ENCODE data around the gene PSME4. TPM values are rescaled to one million over a fixed set of nuclear protein-coding genes. Genes with fewer than 3 reads are reported as not detected.

PSME4 gene
- total RNA-seq, 1 experiment from 2014 or later, result 87.4 TPM

GRCh38 chr2:53913721-53914120 is 57.1 kb downstream of the PSME4 start:
- peaks cover 2% of the 10 kb centered on the region for H3K79me1 ChIP-seq (ENCODE audit: insufficient read depth, low read depth, low read length, poor library complexity, severe bottlenecking)
- H2AFZ ChIP-seq (ENCODE audit: low read length), result no peak overlapping the region
- H2BK120ac ChIP-seq (ENCODE audit: low read depth, low read length, poor library complexity, severe bottlenecking), result no peak overlapping the region
- no peak overlapping the region for H3K56ac ChIP-seq (ENCODE audit: insufficient read length, low read depth, low read length)
- H2BK12ac ChIP-seq (ENCODE audit: insufficient read length, low read depth, low read length), result no peak overlapping the region
- Mint-ChIP-seq H3K27ac (no peak overlapping the region), H3K27me3 (ENCODE audit: low read depth) (no peaks in the 10 kb centered on the region), H3K9me3 (no peaks in the 10 kb centered on the region), H3K4me3 (no peak overlapping the region), H3K4me1 (no peaks in the 10 kb centered on the region), H3K36me3 (ENCODE audit: insufficient read depth in 1 of 3, low read depth in 3 of 3) (peaks cover 18 to 44% (median 22%) of the 10 kb centered on the region in 3 experiments; a peak in 6 of 7 replicates)
- no peak overlapping the region for H3K27ac ChIP-seq (ENCODE audit: insufficient read length, low read depth, low read length)
- no peaks in the 10 kb centered on the region for H4K20me1 ChIP-seq (ENCODE audit: control insufficient read depth, insufficient read depth, insufficient read length)
- no peak overlapping the region for H2BK5ac ChIP-seq (ENCODE audit: insufficient read length, low read length)
- no peak for DNase-seq
- no peak overlapping the region for H3K18ac ChIP-seq (ENCODE audit: insufficient read length, low read depth, low read length)
- no peak overlapping the region for H3K23ac ChIP-seq (ENCODE audit: insufficient read length, low read depth, low read length)
- no peak overlapping the region for H2BK20ac ChIP-seq (ENCODE audit: low read depth, low read length, poor library complexity, severe bottlenecking)
- H2AK5ac ChIP-seq (ENCODE audit: insufficient read length, low read length), result no peak overlapping the region
- H3K9ac ChIP-seq (ENCODE audit: extremely low read depth, insufficient read length, low read length), result no peak overlapping the region
- H2BK15ac ChIP-seq (ENCODE audit: low read depth, low read length), result no peak overlapping the region
- H3K4me1 ChIP-seq (ENCODE audit: insufficient read depth, low read length), result no peaks in the 10 kb centered on the region
- no peaks in the 10 kb centered on the region for H3K9me3 ChIP-seq (ENCODE audit: control insufficient read depth, low read depth, low read length)
- no peak overlapping the region for H3K14ac ChIP-seq (ENCODE audit: insufficient read depth, low read length)
- no peaks in the 10 kb centered on the region for H3K79me2 ChIP-seq (ENCODE audit: insufficient read depth, low read length)
- H4K91ac ChIP-seq (ENCODE audit: insufficient read length, low read depth, low read length), result no peak overlapping the region
- H3T11ph ChIP-seq (ENCODE audit: low read length), result no peak overlapping the region
- TF ChIP-seq, protein P1, sequence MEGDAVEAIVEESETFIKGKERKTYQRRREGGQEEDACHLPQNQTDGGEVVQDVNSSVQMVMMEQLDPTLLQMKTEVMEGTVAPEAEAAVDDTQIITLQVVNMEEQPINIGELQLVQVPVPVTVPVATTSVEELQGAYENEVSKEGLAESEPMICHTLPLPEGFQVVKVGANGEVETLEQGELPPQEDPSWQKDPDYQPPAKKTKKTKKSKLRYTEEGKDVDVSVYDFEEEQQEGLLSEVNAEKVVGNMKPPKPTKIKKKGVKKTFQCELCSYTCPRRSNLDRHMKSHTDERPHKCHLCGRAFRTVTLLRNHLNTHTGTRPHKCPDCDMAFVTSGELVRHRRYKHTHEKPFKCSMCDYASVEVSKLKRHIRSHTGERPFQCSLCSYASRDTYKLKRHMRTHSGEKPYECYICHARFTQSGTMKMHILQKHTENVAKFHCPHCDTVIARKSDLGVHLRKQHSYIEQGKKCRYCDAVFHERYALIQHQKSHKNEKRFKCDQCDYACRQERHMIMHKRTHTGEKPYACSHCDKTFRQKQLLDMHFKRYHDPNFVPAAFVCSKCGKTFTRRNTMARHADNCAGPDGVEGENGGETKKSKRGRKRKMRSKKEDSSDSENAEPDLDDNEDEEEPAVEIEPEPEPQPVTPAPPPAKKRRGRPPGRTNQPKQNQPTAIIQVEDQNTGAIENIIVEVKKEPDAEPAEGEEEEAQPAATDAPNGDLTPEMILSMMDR (conservative IDR thresholded peaks at IDR 0.05), result no peak
- H4K5ac ChIP-seq (ENCODE audit: insufficient read length, low read depth, low read length), result no peak overlapping the region
- no peak overlapping the region for H3K4me2 ChIP-seq (ENCODE audit: insufficient read depth, insufficient read length, low read length)
- H4K8ac ChIP-seq (replicated peaks; ENCODE audit: insufficient read length, low read depth, low read length), result no peak overlapping the region
- H3K4ac ChIP-seq (ENCODE audit: low read depth, low read length), result no peak overlapping the region
- no peaks in the 10 kb centered on the region for H3K23me2 ChIP-seq (ENCODE audit: insufficient read length, low read depth, low read length, poor library complexity, severe bottlenecking)
- H3K27me3 ChIP-seq (ENCODE audit: insufficient read depth, low read length), result no peaks in the 10 kb centered on the region
- no CpG with 5 or more reads among the region's 3 CpGs for WGBS (ENCODE audit: extremely low coverage, insufficient read length, low lambda C conversion rate)
